HG02588 (cell line): ENCODE measurements around the gene ZNF691.

Experiments used
- ATAC-seq: cut with Tn5 transposase; IDR thresholded peaks from one replicate; pipeline ENCODE4 v1.9.1; 2021; ENCODE audit warnings: mild to moderate bottlenecking, moderate library complexity; ENCODE audit not compliant: unreplicated experiment

The ZNF691 gene

DNA sequence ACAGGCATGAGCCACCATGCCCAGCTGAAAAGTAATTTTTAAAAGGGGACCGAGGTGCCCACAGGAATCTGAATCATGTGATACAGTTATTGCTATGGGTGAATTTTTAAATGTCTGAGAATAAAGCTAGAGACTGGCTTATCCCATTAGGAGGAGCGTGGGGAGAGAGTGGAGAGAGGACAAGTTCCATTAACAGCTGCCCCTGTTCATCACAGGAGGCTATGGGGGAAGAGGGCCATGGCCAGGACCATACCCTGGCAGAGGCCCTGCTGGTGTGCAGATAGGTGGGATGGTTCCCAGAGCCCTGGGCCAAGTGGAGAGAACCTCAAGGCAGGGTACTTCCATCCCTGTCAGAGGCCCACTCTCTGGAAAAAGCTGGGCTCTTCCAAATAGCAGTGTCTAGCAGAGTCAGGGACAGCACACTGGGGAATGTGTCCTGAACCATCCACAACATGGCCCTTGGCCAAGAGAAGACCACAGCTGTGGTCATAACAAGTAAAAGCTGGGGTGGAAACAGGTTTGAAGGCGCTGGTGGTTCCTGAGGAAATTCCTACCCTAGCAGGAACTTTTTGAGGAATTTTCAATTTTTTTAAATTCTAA lies 13.7 kb upstream of the ZNF691 start:
- no peak for ATAC-seq

DNA sequence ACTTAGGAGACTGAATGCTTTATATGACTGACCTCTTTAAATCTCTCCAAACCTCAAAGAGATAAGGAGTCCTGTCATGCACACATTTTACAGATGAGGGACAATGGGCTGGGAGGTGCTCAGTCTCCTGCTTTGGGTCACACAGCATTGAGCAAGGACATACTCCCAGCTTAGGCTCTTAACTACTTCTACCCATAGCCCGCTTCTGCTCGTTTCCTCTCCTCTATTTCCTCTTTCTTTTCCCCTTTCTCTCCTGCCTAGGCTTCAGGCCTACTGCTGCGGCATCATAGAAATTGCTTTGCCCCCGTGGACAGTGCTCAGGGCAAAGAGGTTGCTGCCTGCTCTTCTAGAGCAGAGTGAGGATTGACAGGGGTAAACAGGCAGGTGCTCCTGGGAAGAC lies 12.4 kb upstream of the ZNF691 start:
- no peak for ATAC-seq

DNA sequence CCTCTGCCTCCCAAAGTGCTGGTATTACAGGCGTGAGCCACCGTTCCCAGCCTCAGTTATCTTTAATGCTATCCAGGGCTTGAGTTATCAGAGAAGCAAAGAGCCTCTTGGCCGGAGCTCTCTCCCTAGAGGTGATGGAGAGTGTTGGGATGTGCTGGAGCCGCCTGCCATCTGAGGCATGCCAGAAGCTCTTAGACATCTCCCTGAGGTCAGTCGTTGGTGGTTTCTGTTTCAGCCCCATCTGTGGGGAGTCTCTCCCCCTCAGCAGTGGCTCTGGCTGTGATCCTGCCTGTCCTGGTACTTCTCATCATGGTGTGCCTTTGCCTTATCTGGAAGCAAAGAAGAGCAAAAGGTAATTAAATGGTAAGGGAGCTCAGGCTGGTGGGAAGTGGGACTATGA lies 11.6 kb upstream of the ZNF691 start:
- ATAC-seq: no peak

DNA sequence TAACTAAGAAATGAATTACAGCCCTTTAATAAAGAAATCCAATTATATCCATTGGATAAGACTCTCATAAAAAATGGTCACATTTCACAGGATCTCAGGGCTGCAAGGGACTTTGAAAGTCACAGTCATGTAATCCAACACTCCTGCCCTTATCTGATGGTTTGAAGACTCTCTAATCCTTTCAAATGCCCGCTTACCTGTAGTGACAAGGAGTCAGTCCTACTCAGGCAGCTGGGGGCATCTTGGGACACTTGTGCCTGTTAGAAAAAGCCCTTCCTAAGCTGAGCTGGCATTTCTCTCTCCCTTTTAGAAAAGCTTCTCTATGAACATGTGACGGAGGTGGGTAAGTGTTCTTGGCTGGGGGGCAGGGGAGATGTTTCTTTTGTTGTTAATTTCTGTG lies 11.0 kb upstream of the ZNF691 start:
- ATAC-seq: no peak

DNA sequence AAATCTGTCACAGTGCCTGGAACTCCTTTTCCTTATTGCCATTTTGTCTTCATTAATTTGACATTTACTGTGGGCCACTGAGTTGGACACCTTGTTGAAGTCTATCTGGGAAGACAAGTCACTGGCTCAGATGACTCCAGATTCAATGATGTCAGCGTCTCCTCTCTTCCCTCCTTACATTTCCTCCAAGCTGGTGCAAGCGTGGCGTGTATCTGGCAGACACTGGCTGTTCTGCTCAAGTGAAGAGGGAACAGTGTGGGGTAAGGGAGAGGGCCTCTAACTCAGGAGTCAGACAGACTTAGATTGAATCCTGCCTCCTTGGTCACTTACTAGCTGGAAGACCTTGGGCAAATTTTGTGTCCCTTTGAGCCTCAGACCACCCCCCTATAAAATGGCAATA lies 8.7 kb upstream of the ZNF691 start:
- no peak for ATAC-seq

DNA sequence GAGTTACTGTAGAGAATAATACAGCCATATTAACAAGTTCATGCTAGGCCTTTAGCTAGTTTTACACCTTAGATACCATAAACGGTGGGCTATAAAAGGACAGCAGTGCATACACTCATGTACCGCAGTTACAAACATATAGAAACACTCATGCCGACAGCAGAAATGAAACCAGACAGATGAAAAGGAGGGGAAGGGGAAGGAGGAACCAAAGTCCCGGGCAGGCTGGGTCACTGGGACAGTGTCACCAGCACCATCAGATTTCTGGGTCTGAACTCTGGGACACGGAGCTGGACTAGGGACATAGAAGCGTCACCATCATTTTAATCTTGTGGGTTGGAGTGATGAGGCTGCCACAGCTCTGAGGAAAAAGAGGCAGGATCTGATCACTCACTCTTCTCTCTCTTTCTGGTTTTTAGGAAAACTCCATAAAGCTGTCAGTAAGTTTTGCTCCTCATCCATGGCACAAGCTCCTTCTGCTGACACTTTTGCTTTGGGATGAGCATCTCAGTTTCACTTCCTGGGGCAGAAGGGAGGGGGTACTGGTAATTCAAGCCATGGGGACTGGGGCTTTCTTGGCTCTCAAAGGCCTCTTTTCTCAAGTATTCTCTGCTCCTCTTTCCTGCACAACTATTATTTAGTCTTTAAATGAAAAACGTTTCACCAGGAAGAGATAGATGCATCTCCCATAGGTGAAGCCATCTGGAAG lies 7.8 kb upstream of the ZNF691 start:
- ATAC-seq: no peak

DNA sequence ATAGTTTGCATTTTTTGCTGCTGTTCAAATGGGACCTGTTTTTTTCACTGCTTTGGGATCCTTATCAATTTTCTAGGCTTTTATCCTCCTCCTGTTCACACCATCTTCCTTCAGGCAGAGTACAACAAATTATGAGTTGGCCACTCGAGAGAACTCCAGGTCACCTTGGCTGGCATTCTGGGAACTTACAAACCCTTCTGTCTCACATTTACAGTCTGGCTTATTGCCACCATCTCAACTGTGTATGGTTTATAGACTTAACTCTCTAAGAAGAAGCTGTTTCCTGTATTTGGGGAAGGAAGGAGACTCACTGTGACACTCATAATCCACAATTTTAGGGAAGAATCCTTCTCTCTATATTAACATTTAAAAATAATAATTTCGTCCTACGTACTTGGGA lies 5.4 kb upstream of the ZNF691 start:
- no peak for ATAC-seq

DNA sequence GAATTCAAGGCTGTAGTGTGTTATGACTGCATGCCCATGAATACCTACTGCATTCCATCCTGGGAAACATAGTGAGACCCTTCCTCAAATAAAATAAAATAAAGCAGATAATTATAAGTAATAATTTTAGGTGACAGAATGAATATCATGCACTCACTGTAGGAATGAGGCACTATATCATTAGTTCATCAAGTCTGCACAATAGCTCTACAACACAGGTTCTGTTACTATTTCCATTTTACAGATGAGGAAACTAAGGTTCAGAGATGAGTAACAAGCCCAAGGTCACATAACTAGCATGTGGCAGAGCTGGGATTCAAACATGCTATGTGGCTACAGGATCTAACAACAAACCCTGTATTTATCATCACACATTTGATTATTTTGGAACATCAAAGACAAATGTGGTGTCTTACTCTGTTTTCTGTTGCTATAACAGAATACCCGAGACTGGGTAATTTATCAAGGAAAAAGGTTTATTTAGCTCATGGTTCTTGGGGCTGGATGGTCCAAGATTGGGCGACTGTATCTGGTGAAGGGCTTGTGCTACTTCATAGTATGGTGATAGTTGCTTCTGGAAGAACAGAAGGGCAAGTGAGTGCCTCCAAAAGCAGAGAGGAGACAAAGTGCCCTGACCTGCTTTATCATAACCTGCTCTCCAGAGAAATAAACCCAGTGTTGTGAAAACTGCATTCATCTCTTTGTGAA lies 4.8 kb upstream of the ZNF691 start:
- no peak for ATAC-seq

DNA sequence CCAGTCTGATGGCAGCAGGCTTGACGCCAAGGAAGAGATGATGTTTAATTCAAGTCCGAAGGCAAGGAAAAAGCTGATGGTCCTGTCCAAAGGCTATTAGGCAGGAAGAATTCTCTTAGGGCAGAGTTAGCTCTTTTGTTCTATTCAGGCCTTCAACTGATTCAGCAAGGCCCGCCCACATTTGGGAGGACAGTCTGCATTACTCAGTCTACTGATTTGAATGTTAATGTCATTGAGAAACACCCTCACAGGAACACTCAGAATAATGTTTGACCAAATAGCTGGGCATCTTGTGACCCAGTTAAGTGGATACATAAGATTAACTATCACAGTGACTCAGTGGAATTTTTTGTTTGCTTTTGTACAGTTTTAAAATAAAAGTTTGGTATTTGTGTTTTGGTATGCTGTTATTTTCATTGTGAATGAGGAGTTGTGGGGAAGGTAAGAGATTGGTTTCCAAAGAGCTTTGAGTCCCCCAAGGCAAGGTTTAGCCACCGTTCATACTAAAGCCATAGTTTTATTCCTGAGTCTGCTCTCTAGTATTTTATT lies 1.7 kb upstream of the ZNF691 start:
- no peak for ATAC-seq

DNA sequence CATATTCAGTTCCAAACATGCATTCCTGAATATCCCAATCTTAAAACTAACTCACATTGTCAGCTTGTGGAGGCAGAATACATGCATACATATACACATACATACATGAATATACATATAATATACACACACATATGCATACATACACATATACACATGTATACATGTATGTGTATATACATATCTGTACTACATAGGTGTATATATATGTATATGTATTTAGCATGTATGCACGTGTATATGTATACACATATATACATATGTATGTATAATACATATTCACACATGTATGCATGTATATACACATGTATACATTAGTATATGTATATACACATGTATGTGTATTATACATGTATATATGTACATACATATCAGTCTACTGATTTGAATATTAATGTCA lies 1.2 kb upstream of the ZNF691 start:
- ATAC-seq: no peak

DNA sequence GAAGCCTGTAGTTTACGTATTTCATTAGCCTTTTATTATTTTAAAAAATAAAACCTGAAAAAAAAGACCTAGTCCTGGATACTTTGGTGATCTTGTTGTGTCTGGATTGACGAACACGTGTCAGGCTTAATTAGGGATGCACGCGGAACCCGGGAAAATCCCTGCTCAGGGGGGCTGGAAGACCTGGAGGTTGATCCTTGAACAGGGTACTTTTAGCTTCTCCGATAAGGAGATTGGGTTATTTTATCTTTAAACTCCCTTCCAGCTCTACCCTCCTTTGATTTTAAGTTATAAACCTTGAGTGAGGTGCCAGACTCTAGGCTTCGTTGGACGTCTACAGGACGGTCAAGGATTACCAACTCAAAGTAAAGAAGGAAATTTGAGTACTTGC lies 552 bp upstream of the ZNF691 start:
- ATAC-seq: peak; percentile 6

DNA sequence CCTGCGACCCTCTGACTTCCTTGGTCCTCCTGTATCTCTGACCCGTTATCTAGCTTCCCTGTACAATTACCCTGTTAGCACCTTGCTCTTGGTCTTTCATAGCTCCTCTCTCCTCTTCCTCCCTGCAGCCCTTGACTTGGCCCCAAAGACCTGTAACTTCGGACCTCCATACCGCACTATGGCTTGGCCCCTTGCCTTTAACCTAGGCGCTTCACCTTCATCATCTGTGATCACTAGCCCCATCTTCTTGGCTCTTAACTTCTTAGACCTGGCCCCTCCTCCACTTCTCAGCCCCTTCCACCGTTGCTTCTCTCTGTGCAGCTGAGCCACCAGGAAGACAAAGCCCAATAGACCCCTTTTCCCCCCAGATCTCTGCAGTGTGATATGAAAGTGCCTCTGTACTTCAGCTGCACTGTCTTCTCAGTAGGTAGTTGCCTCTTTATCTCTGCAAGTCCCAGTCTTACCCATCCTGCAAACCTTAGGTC lies 740 bp downstream of the ZNF691 start:
- no peak for ATAC-seq

DNA sequence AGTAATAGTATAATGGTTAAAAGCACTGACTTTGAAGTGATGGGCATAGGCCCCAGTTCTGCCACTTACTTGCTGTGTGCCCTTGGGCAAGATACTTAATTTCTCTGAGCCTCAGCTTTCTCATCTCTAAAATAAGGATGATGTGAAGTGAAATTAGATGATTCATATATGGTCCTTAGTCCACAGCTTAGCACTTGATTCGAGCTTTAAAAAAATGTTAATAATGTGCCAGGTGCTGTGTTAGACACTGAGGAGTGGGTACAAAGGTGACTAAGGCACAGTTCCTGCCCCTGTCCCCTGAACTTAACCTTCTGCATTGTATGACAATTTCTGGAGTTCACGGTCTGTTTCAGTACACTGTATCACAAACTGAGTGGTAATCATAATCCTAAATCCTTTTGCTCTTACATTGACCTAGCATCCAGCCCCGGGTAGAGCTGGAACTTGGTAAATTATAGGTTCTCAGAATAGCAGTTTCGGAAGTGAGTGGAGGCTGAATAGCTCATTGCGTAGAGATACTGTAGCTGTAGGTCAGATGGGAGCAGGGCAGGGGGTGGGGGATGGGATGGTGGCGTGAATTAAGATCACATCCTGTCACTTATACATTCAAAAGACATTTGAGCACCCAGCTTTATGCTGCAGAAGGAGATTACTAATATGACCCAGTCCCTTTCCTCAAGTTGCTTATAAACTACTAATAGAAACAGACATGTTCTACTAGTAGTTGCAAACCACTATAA lies 1.5 kb downstream of the ZNF691 start:
- no peak for ATAC-seq

DNA sequence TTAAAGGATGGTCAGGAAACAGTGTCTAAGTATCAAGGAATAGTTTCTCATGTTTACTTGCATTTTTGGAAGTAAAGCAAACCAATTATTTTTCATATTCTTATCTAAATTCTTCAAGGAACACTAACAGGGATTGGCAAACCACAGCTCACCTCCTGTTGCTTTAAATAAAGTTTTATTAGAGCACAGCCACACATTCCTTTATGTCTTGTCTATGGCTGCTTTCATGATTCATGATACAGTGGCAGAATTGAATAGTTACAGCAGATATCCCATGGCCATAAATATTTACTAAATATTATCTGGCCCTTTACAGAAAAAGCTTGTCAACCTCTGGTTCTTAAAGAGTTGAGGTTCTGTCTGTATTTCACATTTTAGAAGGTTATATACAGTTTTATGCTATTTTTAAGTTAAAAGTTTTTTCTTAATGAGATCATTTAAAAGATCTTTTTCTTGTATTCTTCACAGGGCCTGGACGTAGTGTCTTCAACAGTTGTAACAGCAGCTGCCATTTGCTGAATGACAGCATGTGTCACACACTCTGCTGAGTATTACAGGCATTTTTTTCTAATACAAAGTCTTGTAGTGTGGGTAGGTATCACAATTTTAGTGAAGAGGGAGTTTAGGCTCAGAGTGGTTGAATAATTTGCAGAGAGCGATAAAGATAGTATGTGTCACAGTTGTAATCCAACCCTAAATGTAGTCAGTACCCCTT lies 2.6 kb downstream of the ZNF691 start:
- no peak for ATAC-seq

DNA sequence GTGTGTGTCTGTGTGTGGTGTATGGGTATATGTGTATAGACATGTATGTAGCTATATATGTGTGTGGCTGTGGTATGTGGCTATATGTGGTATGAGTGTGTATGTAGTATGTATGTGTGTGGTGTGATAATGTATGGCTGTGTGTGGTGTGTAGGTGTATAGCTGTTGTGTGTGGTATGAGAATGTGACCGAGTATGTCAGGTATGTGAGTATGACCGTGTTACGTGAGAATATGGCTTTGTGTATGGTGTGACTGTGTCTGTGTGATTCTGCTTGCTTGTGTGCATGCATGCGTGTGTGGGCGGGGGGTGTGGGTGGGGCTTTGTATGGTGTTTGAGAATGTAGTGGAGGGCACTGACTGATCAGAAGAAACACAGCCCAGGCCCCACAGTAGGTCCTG lies 3.5 kb downstream of the ZNF691 start:
- no peak for ATAC-seq

DNA sequence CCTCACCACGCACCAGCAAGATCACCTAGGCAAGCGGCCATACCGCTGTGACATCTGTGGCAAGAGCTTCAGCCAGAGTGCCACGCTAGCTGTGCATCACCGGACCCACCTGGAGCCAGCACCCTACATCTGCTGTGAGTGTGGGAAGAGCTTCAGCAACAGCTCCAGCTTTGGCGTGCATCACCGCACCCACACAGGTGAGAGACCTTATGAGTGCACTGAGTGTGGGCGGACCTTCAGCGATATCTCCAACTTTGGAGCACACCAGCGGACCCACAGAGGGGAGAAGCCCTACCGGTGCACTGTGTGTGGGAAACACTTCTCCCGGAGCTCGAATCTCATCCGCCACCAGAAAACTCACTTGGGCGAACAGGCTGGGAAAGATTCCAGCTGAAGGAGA lies 5.0 kb downstream of the ZNF691 start:
- ATAC-seq: no peak

DNA sequence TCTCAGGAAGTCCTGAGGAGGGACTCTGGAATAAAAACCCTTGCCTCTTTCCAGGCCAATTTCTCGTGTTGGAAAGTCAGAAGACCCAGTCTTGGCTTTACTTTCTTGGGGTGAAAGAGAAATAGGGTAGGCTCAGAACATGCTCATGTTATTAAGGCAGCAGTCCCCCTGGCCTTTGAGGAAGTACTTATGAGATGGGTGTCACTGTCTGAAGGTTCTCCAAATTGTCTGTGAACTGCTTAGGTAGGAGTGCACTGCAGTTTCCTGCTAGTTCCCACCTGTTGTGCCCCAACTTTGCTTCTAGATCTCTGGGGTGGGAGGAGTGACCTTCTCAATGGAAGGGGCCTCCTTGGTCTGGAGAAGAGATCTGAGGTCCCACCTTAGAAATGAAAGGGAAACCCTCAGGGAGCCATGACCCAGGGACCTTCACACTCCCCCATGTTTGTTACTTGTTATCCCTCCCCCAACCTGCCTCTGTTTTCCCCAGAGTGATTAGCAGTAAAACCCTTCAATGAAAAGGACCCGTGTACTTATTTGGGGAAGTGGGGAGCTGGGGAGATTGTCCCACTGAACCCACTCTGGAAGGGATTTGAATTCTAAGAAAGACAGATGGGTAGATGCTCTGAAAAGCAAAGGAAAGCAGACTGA lies 5.7 kb downstream of the ZNF691 start:
- no peak for ATAC-seq

DNA sequence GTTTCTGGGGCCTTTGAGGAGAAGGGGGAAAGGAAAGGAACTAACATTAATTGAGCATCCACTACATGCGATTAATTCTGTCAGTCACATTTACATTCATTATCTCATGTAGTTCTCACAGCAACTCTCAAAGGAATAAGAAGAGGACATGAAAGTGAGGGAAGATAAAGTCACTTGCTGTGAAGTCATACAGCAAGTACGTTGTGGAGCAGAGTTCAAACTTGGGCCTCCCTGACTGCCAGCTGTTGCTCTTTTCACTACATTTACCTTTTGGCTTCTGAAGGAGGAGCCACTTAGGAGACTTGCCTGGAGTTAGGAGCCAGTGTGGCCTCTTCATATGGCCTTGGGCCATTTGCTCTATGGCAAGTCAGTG lies 6.2 kb downstream of the ZNF691 start:
- ATAC-seq: no peak

DNA sequence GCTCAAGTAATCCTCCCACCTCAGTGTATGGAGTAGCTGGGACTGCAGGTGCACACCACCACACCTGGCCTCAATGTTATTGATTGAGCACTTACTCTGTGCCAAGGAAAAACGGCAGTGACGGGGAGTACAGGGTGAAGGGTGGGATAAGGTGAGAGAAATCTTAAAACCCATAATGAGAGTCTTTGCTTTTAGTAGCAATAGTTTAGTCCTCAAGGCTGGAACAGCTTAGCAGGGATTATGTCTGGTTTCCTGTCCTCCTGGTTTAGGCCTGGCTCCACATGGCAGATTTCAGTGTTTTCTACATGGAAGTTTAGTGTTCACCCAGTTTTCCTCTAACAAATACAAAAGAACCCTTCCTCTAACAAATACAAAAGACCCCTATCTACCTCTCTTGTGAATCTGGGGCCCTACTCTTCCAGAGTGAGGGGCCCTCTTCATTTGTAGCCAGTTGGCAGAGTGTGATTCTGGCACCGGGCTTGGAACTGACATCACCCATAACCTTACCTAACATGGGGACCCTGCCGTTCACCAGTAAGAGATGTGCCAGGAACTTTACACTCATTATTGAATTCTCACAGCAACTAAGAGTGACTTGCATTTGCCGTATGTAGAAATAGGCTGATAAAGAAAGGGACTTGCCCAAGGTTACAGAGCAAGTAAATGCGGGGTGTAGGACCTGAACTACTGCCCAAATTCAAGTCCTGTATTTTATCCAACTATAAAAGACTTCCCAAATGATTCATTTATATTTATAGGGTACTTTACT lies 6.9 kb downstream of the ZNF691 start:
- ATAC-seq: no peak
